ENCODE data around the gene GCNA. TPM values are rescaled to one million over a fixed set of nuclear protein-coding genes. Genes with fewer than 3 reads are reported as not detected.

GCNA gene
- total RNA-seq, 1 experiment from 2014 or later: 1.0 TPM

DNA sequence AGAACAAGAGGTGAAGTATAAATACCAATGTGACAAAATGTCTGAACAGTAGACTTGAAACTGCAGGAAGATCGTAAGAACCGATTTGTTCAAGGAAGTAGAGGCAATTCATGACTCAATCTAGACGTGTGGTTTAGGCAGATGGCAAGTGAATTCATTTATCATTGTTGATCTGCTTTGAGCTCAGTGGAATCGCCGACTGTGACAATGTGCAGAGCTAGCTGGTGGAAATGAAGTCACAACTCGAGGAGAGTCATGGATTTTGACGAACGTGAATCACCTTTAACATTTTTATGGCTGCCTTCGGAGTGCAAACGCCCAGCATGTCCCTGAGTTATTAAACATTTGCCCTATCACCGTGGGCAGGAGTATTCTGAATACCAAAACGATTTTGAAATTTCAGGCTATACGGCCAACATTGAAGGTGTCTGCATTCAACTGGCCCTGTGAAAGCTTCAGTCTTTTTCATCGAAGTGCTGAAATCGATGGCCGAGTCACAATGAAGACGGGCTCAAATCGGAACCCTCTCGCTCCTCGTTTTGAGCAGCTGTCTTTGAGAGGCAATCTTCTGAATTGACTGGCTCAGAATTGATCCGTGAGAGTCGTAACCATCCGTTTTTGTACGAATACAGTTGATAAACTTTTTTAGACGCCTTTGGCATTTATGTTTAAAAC lies 46.0 kb upstream of the GCNA start:
- Mint-ChIP-seq H3K4me3 (peak overlapping the region; percentile 95), H3K9me3 (peaks cover 11% of the 10 kb centered on the region), H3K4me1 (peaks cover 21% of the 10 kb centered on the region), H3K36me3 (peaks cover 11% of the 10 kb centered on the region), H3K27me3 (ENCODE audit: low read depth) (no peaks in the 10 kb centered on the region), H3K27ac (peak overlapping the region; percentile 98)
- POLR2A ChIA-PET: interaction anchor here (0.7 to 1.4 kb wide), 5 partner anchors 13 to 533 kb away, joined by 3 to 6 read pairs (median 4); partner anchors contain the start of genes NONO and TAF1
- peak; percentile 14 for ATAC-seq
- TF ChIP-seq HMGXB4 (CRISPR knock-in tag; IDR thresholded peaks at IDR 0.05) (no peak), ETV6 (CRISPR knock-in tag; IDR thresholded peaks at IDR 0.05) (no peak), CTCF (IDR thresholded peaks at IDR 0.05) (no peak), ATF2 (CRISPR knock-in tag; IDR thresholded peaks at IDR 0.05; ENCODE audit: borderline replicate concordance, low read depth) (no peak), MLX (CRISPR knock-in tag; IDR thresholded peaks at IDR 0.05) (no peak), EMX1 (CRISPR knock-in tag; IDR thresholded peaks at IDR 0.05) (no peak), ZMAT4 (CRISPR knock-in tag; IDR thresholded peaks at IDR 0.05) (no peak), CREM (CRISPR knock-in tag; IDR thresholded peaks at IDR 0.05) (no peak), FOXP1 (CRISPR knock-in tag; IDR thresholded peaks at IDR 0.05; ENCODE audit: borderline replicate concordance) (no peak)
- TF ChIP-seq, protein P1, sequence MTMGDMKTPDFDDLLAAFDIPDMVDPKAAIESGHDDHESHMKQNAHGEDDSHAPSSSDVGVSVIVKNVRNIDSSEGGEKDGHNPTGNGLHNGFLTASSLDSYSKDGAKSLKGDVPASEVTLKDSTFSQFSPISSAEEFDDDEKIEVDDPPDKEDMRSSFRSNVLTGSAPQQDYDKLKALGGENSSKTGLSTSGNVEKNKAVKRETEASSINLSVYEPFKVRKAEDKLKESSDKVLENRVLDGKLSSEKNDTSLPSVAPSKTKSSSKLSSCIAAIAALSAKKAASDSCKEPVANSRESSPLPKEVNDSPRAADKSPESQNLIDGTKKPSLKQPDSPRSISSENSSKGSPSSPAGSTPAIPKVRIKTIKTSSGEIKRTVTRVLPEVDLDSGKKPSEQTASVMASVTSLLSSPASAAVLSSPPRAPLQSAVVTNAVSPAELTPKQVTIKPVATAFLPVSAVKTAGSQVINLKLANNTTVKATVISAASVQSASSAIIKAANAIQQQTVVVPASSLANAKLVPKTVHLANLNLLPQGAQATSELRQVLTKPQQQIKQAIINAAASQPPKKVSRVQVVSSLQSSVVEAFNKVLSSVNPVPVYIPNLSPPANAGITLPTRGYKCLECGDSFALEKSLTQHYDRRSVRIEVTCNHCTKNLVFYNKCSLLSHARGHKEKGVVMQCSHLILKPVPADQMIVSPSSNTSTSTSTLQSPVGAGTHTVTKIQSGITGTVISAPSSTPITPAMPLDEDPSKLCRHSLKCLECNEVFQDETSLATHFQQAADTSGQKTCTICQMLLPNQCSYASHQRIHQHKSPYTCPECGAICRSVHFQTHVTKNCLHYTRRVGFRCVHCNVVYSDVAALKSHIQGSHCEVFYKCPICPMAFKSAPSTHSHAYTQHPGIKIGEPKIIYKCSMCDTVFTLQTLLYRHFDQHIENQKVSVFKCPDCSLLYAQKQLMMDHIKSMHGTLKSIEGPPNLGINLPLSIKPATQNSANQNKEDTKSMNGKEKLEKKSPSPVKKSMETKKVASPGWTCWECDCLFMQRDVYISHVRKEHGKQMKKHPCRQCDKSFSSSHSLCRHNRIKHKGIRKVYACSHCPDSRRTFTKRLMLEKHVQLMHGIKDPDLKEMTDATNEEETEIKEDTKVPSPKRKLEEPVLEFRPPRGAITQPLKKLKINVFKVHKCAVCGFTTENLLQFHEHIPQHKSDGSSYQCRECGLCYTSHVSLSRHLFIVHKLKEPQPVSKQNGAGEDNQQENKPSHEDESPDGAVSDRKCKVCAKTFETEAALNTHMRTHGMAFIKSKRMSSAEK (CRISPR knock-in tag; IDR thresholded peaks at IDR 0.05; ENCODE audit: borderline replicate concordance): no peak
- CTCF ChIA-PET: no interaction called here
- no peak for DNase-seq (ENCODE audit: low spot score)

DNA sequence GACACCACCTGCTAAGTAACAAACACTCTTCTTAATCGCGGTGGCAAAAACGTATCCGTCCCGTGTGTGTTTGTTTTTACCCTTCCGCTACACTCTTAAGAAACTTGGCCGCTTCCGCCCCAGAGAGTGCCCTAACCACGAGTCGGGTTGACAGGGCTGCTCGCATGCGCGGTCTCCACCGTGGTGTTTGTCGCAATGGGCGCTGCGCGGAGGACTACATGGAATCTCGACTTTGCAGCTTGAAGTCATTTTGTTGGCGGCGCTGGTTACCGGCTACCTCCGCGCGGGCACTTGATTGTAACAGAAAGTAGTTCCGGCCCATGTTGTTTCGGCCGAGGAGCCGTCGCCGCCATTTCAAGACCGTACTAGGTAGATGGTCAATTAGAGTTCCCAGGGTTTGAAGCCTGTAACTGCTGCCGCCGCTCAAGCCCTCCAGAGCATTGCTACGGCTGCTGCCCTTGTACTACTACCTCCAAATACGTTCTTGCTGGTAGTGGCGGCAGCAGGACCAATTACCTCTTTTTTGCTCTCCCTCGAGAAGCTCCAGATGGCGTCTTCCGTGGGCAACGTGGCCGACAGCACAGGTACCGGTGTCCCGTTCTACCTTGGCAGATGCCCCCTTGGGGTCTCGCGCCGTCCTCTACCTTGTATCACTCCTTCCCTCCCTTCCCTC lies 45.3 kb upstream of the GCNA start, which contains the start of gene OGT:
OGT (plus strand) TSS at position 352 of the 673 bp plus-strand sequence; CDS start at position 548, 196 bp downstream.
- ChIA-PET POLR2A (interaction anchor here (0.7 to 1.4 kb wide), 5 partner anchors 13 to 534 kb away, joined by 3 to 6 read pairs (median 4); partner anchors contain the start of genes NONO and TAF1), CTCF (no interaction called here)
- H3K4me1 Mint-ChIP-seq: peaks cover 25% of the 10 kb centered on the region
- H3K27me3 Mint-ChIP-seq (ENCODE audit: low read depth): no peaks in the 10 kb centered on the region
- peaks cover 11% of the 10 kb centered on the region for H3K9me3 Mint-ChIP-seq
- H3K4me3 Mint-ChIP-seq: peak within 1 kb of the TSS; percentile 95
- peak; percentile 91 for DNase-seq (ENCODE audit: low spot score)
- peaks cover 13% of the 10 kb centered on the region for H3K36me3 Mint-ChIP-seq
- ATAC-seq: peak; percentile 95
- H3K27ac Mint-ChIP-seq: peak within 1 kb of the TSS; percentile 98
- TF ChIP-seq MXD4 (CRISPR knock-in tag; IDR thresholded peaks at IDR 0.05; ENCODE audit: borderline replicate concordance) (no peak), MAX (CRISPR knock-in tag; IDR thresholded peaks at IDR 0.05) (peak; percentile 88), FOXP1 (CRISPR knock-in tag; IDR thresholded peaks at IDR 0.05; ENCODE audit: borderline replicate concordance) (peak; percentile 59; the same call in 1 of the 2 replicates), RORB (CRISPR knock-in tag; IDR thresholded peaks at IDR 0.05) (no peak), CREM (CRISPR knock-in tag; IDR thresholded peaks at IDR 0.05) (0 out of 2 replicates have a peak, but pooled peaks have one; percentile 49), ZBTB43 (CRISPR knock-in tag; IDR thresholded peaks at IDR 0.05) (0 out of 2 replicates have a peak, but pooled peaks have one; percentile 48), RELA (CRISPR knock-in tag; IDR thresholded peaks at IDR 0.05; ENCODE audit: borderline replicate concordance) (no peak), CREB1 (CRISPR knock-in tag; IDR thresholded peaks at IDR 0.05) (no peak)
- TF ChIP-seq, protein P2, sequence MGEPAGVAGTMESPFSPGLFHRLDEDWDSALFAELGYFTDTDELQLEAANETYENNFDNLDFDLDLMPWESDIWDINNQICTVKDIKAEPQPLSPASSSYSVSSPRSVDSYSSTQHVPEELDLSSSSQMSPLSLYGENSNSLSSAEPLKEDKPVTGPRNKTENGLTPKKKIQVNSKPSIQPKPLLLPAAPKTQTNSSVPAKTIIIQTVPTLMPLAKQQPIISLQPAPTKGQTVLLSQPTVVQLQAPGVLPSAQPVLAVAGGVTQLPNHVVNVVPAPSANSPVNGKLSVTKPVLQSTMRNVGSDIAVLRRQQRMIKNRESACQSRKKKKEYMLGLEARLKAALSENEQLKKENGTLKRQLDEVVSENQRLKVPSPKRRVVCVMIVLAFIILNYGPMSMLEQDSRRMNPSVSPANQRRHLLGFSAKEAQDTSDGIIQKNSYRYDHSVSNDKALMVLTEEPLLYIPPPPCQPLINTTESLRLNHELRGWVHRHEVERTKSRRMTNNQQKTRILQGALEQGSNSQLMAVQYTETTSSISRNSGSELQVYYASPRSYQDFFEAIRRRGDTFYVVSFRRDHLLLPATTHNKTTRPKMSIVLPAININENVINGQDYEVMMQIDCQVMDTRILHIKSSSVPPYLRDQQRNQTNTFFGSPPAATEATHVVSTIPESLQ (CRISPR knock-in tag; IDR thresholded peaks at IDR 0.05): no peak

Measured in WTC11 (cell line).